SU-DHL-6 (cell line): Measurements from ENCODE around the gene SFMBT2.

ENCODE experiments used
- H2AFZ ChIP-seq: fragments of 200-600 bp; sonication (generic); 2 replicates; pipeline ENCODE4 v1.6.1; 2014; ENCODE audit warnings: low read depth, mild to moderate bottlenecking, moderate library complexity, mixed read lengths, antibody characterized with exemption, low read length; ENCODE audit not compliant: severe bottlenecking
- H3F3A ChIP-seq: fragments of 200-600 bp; shearing (Covaris generic); 2 replicates; pipeline ENCODE4 v1.6.0; 2016; ENCODE audit warnings: antibody characterized with exemption, mild to moderate bottlenecking; ENCODE audit not compliant: insufficient read depth
- H3K27ac ChIP-seq: fragments of 200-600 bp; sonication (generic); 2 replicates; pipeline ENCODE4 v1.5.1; 2016; ENCODE audit warnings: low read depth, mild to moderate bottlenecking, low read length, moderate library complexity, mixed read lengths
- H3K27me3 ChIP-seq: fragments of 200-600 bp; sonication (generic), shearing (Covaris generic); 2 replicates; pipeline ENCODE4 v1.6.0; 2014; ENCODE audit warnings: mild to moderate bottlenecking, low read length
- H3K36me3 ChIP-seq: fragments of 200-600 bp; sonication (generic); 2 replicates; pipeline ENCODE4 v1.6.1; 2014; ENCODE audit warnings: mild to moderate bottlenecking, low read length, mixed read lengths
- H3K4me2 ChIP-seq: fragments of 300-600, 200-600 bp; shearing (Covaris generic), sonication (generic); 2 replicates; pipeline ENCODE4 v1.6.0; 2014; ENCODE audit warnings: low read length, low read depth, mild to moderate bottlenecking; ENCODE audit not compliant: poor library complexity, severe bottlenecking
- H3K4me3 ChIP-seq: fragments of 200-600 bp; sonication (generic); 2 replicates; pipeline ENCODE4 v1.5.1; 2014; ENCODE audit warnings: antibody characterized with exemption, low read length, mild to moderate bottlenecking, mixed read lengths; ENCODE audit not compliant: insufficient read depth, poor library complexity, severe bottlenecking
- H3K79me2 ChIP-seq: fragments of 200-600 bp; sonication (generic); 2 replicates; pipeline ENCODE4 v1.6.1; 2014; ENCODE audit warnings: mild to moderate bottlenecking, low read length, moderate library complexity; ENCODE audit not compliant: insufficient read depth
- H3K9ac ChIP-seq: fragments of 200-600 bp; sonication (generic); 2 replicates; pipeline ENCODE4 v1.7.0; 2014; ENCODE audit warnings: mild to moderate bottlenecking, low read length
- H3K9me2 ChIP-seq: fragments of 200-600 bp; sonication (generic); replicated peaks from 2 replicates; pipeline ENCODE4 v1.6.1; 2014; ENCODE audit warnings: low read length; ENCODE audit not compliant: insufficient read depth
- H3K9me3 ChIP-seq: fragments of 200-600 bp; sonication (generic); 2 replicates; pipeline ENCODE4 v1.6.1; 2014; ENCODE audit warnings: low read length, mixed read lengths; ENCODE audit not compliant: insufficient read depth
- H4K20me1 ChIP-seq: fragments of 200-600 bp; sonication (generic); 2 replicates; pipeline ENCODE4 v1.6.1; 2014; ENCODE audit warnings: low read depth, mild to moderate bottlenecking, antibody characterized with exemption, low read length, moderate library complexity, mixed read lengths
- EZH2phosphoT487 ChIP-seq: fragments of 200-600 bp; sonication (generic), shearing (Covaris generic); conservative IDR thresholded peaks from 2 replicates; pipeline ENCODE4 v1.6.1; 2018; ENCODE audit warnings: mild to moderate bottlenecking, antibody characterized with exemption, low read length, moderate library complexity, mixed read lengths
- TF ChIP-seq, protein P1 (sequence below): fragments of 200-600 bp; sonication (generic); IDR thresholded peaks from one replicate; pipeline ENCODE4 v1.5.1; 2017; ENCODE audit warnings: antibody characterized with exemption, mild to moderate bottlenecking, low read length, moderate library complexity; ENCODE audit not compliant: insufficient read depth, poor library complexity, severe bottlenecking

Gene SFMBT2

DNA sequence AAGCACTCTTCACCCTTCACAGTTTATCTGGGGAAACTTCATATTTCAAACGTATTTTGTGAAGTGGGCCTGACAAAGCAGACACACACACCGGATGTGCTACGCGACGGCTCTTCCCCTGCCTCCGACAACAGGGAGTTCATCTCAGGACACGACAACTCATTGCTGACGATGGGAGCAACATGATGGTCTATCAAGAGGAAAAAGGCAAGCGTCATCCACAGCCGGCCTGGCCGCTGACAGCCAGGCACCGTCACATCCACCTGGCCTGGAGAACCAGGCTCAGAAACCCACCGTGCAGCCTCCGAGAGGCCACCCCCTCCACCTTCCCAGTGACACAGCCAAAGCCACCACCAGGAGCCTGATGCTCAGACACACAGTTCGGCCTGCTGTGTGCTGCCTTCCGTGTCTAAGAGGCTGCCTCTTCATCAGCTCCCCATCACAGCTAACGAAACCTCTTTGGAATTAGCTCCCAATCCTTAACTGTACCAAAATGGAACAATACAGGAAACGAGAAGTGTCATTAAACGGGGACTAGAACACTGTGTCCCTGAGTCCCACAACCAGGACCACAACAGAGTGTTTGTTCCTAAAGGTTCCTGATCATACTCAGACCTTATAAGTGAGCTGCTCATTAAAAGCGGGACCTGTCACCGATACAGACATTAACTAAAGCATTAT, 76.7 kb downstream of the SFMBT2 start:
- no peaks in the 10 kb centered on the region for H3K27me3 ChIP-seq
- H3K4me3 ChIP-seq: no peak overlapping the region
- H3K9me2 ChIP-seq: no peaks in the 10 kb centered on the region
- H3K79me2 ChIP-seq: peaks cover 59% of the 10 kb centered on the region
- no peak overlapping the region for H3K27ac ChIP-seq
- TF ChIP-seq, protein P1, sequence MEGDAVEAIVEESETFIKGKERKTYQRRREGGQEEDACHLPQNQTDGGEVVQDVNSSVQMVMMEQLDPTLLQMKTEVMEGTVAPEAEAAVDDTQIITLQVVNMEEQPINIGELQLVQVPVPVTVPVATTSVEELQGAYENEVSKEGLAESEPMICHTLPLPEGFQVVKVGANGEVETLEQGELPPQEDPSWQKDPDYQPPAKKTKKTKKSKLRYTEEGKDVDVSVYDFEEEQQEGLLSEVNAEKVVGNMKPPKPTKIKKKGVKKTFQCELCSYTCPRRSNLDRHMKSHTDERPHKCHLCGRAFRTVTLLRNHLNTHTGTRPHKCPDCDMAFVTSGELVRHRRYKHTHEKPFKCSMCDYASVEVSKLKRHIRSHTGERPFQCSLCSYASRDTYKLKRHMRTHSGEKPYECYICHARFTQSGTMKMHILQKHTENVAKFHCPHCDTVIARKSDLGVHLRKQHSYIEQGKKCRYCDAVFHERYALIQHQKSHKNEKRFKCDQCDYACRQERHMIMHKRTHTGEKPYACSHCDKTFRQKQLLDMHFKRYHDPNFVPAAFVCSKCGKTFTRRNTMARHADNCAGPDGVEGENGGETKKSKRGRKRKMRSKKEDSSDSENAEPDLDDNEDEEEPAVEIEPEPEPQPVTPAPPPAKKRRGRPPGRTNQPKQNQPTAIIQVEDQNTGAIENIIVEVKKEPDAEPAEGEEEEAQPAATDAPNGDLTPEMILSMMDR: no peak
- no peak for TF ChIP-seq EZH2phosphoT487
- no peak overlapping the region for H2AFZ ChIP-seq
- H3K9me3 ChIP-seq: 0 out of 2 replicates have a peak, but pooled peaks cover 3% of the 10 kb centered on the region
- H4K20me1 ChIP-seq: no peaks in the 10 kb centered on the region
- H3K36me3 ChIP-seq: no peaks in the 10 kb centered on the region
- H3K9ac ChIP-seq: no peak overlapping the region
- H3F3A ChIP-seq: no peaks in the 10 kb centered on the region
- no peak overlapping the region for H3K4me2 ChIP-seq

DNA sequence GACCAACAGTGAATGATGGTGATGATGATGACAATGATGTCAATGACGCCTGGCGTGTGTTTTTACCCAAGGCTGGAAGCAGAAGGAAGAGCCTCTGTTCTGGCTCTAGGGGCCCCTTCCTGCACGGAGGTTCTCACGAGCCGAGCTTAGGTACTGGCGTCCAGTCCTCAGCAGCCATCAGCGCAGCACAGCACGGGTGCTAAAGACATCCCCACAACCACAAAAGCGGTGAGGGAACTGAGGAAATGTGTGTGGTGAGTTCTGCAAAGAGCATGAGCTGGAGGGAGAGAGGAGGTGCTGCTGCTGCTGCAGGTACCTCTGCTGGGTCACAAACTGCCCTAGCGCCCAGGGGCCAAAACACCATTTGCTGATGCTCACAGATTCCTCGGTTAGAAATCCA, 81.6 kb downstream of the SFMBT2 start:
- Histone ChIP-seq H3K27me3 (no peaks in the 10 kb centered on the region), H3K27ac (no peak overlapping the region), H3K9ac (no peak overlapping the region), H3K9me2 (no peaks in the 10 kb centered on the region), H3K36me3 (peaks cover 10% of the 10 kb centered on the region; the same call in 1 of the 2 replicates), H2AFZ (no peak overlapping the region), H3K9me3 (peaks cover 13% of the 10 kb centered on the region; the same call in 1 of the 2 replicates), H3F3A (no peaks in the 10 kb centered on the region), H3K4me2 (no peak overlapping the region), H3K4me3 (no peak overlapping the region), H4K20me1 (no peaks in the 10 kb centered on the region), H3K79me2 (peaks cover 27% of the 10 kb centered on the region)
- TF ChIP-seq, protein P1: no peak
- TF ChIP-seq EZH2phosphoT487: no peak

DNA sequence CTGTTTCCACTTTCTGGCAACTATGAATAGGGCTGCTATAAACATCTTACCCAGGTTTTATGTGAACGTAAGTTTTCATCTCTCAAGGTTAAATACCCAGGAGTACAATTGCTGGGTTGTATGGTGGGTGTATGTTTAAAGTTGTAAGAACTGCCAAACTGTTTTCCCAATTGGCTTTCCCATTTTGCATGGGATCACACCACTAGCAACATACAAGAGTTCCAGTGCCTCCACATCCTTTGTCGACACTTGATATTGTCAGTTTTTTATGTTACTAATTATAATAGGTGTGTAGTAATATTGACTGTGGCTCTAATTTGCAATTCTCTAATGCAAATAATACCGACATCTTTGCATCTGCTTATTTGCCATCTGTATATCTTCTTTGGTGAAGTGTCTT, 82.9 kb downstream of the SFMBT2 start:
- TF ChIP-seq, protein P1: no peak
- TF ChIP-seq EZH2phosphoT487: no peak
- no peak overlapping the region for H3K9ac ChIP-seq
- no peak overlapping the region for H2AFZ ChIP-seq
- H3K9me2 ChIP-seq: no peaks in the 10 kb centered on the region
- no peaks in the 10 kb centered on the region for H3F3A ChIP-seq
- peaks cover 15% of the 10 kb centered on the region; the same call in 1 of the 2 replicates for H3K36me3 ChIP-seq
- H3K27ac ChIP-seq: no peak overlapping the region
- H3K27me3 ChIP-seq: no peaks in the 10 kb centered on the region
- H4K20me1 ChIP-seq: no peaks in the 10 kb centered on the region
- peaks cover 13% of the 10 kb centered on the region; the same call in 1 of the 2 replicates for H3K9me3 ChIP-seq
- no peak overlapping the region for H3K4me2 ChIP-seq
- no peak overlapping the region for H3K4me3 ChIP-seq
- H3K79me2 ChIP-seq: peaks cover 32% of the 10 kb centered on the region; the same call in 1 of the 2 replicates
